Measurements from ENCODE around the gene ACER2.

ACER2 gene

DNA sequence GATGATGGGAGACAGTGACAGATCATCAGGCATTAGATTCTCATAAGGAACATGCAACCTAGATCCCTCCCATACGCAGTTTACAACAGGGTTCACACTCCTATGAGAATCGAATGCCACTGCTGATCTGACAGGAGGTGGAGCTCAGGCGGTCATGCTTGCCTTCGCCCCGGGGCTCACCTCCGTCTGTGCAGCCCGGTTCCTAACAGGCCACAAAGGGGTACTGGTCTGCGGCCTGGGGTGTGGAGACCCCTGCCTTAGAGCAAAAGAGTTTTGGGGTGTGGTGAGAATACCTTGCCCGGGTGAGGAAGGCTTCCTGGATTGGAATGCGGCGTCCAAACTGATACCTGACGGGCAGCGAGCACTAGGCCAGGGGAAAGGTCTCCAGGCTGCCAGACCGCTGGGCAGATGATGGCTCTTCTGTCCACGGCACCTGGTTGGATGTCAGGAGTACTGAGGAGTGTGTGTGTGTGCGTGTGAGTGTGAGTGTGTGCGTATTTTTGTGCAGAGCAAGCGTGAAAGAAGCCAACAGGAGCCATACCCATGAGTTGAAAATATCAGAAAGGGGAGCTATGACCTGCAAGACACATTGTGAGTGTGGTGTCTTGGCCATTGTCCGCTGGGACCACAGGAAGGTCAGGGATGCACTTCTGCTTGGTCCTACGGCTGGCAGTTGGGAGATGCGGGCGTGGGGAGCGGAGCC is 55.4 kb downstream of the ACER2 start:
- TF ChIP-seq, protein P1, sequence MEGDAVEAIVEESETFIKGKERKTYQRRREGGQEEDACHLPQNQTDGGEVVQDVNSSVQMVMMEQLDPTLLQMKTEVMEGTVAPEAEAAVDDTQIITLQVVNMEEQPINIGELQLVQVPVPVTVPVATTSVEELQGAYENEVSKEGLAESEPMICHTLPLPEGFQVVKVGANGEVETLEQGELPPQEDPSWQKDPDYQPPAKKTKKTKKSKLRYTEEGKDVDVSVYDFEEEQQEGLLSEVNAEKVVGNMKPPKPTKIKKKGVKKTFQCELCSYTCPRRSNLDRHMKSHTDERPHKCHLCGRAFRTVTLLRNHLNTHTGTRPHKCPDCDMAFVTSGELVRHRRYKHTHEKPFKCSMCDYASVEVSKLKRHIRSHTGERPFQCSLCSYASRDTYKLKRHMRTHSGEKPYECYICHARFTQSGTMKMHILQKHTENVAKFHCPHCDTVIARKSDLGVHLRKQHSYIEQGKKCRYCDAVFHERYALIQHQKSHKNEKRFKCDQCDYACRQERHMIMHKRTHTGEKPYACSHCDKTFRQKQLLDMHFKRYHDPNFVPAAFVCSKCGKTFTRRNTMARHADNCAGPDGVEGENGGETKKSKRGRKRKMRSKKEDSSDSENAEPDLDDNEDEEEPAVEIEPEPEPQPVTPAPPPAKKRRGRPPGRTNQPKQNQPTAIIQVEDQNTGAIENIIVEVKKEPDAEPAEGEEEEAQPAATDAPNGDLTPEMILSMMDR (conservative IDR thresholded peaks at IDR 0.05; ENCODE audit: low read depth, low read length) = no peak
- DNase-seq (ENCODE audit: low read depth) = no peak
- H3K4me3 ChIP-seq (ENCODE audit: low read length) = peak overlapping the region; percentile 0

DNA sequence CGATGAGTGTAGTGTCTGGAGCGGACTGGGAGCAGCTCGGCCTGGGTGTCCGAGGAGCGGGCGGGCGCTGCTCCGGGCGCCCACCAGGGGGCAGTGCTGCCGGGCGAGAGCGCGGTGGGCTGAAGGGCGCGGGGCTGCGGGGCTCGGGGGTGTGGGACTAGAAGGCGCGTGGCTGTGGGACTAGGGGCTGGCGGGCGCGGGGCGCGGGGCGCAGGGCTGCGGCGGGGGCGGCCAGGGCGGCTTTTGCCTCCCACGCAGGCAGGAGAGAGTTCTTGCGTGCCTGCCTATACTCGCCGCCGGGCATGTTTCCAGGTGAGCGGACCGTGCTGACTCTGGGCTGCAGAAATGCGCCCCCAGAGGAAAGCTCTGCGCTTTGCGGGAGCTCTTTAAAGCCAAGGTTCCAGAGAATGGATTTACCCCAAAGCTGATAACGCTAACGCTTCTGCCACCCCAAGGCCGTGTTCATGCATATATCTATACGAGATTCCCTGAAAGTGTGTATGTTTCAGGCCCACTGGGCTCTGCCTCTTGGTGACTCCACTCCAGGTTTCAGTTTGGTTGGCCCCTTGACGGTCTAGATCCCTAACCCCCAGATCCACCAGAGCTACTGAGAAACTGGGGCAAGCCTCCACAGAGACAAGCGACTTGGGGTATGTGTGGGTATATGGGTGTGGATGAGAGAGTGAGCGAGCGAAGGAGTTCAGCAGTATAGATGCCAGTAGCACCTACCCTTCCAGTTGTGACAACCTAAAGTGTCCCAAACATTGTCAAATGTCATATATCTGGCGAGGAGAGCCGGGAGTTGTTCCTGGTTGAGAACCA is 56.2 kb downstream of the ACER2 start:
- peak overlapping the region; percentile 32 for H3K4me3 ChIP-seq (ENCODE audit: low read length)
- TF ChIP-seq, protein P1 (conservative IDR thresholded peaks at IDR 0.05; ENCODE audit: low read depth, low read length) = peak; percentile 65
- DNase-seq (ENCODE audit: low read depth) = peak; percentile 52

DNA sequence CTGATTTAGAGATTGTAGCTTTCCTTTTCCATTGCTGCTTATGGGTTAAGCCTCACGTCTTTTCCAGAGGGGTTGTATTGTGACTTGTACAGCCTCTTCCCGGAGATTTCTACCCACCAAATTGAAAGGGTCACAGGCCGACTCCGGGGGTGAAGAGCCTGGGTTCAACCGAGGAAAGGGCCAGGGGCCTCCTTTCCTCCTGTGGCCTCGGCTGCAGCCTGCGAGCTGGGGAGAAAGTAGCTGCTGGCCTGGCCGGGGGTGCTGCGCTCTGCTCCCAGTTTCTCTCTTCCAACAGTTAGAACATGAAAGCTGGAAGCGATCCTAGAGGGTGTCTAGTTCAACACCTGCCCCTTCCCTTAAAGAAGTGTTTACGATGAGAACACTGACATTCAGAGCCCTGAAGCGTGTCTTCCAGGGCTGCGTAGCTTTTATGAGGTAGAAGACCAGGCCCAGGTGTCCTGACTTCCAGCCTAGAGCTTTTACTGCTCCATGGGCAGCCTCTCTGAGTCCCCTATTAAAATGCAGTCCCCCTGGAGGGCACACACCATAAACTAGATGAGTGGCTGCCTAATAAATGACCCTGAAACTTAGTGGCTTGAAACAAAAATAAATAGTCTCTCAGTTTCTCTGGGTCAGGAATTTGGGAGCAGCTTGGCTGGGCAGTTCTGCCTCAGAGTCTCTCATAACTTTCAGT is 56.9 kb downstream of the ACER2 start:
- DNase-seq (ENCODE audit: low read depth) = no peak
- no peak overlapping the region for H3K4me3 ChIP-seq (ENCODE audit: low read length)
- TF ChIP-seq, protein P1 (conservative IDR thresholded peaks at IDR 0.05; ENCODE audit: low read depth, low read length) = no peak

DNA sequence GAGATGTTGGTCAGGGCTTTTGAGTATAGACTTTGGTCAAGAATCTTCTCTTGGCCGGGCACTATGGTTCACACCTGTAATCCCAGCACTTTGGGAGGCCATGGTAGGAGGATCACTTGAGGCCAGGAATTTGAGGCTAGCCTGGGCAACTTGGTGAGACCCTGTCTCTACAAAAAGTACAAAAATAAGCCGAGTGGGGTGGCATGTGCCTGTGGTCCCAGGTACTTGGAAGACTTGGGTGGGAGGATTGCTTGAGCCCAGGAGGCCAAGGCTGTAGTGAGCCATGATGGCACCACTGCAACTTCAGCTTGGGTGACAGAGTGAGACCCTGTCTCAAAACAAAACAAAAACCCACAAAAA is 57.5 kb downstream of the ACER2 start:
- TF ChIP-seq, protein P1 (conservative IDR thresholded peaks at IDR 0.05; ENCODE audit: low read depth, low read length) = no peak
- DNase-seq (ENCODE audit: low read depth) = no peak

DNA sequence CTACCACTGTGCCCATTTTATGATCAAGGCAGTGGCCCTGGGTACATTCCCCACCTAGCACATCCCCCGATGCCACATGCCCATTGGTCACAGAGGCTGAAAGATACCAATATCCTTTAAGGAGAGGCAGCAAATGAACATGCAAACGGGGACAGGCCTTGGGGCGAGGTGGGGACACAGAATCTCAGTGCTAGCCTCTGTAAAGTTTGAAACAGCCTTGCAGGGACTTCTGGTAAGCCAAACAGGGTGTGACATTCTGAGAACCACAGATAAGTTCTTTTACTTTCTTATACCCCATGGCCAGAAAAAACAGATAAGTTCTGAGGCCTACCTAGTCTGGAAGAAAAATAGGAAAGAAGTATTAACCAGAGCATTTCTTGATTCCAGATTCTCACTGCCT is 60.5 kb downstream of the ACER2 start:
- DNase-seq (ENCODE audit: low read depth) = no peak
- H3K4me3 ChIP-seq (ENCODE audit: low read length) = no peak overlapping the region
- TF ChIP-seq, protein P1 (conservative IDR thresholded peaks at IDR 0.05; ENCODE audit: low read depth, low read length) = no peak

More for the DNA sequence above, 57.5 kb downstream of the ACER2 start:
- H3K4me3 ChIP-seq (ENCODE audit: low read length) = no peak overlapping the region

DNA sequence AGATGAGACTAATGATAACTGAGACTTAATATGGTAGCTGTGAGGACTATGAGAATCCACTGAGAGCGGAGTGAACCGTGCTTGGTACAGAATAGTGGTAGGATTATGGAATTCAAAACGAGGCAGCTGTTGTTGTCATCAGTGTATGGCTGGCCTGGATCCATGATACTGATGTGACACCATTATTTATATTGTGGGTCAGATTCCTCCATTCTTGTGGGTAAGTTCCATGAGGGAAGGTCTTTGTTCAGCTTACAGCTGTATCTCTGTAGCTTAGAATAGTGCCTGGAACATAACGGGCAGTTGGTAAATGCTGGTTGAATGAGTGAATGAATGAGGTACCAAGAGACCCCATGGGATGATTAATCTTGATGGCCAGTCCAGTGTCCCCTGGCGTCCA is 61.8 kb downstream of the ACER2 start:
- DNase-seq (ENCODE audit: low read depth) = no peak
- TF ChIP-seq, protein P1 (conservative IDR thresholded peaks at IDR 0.05; ENCODE audit: low read depth, low read length) = no peak

More for the DNA sequence above, 61.8 kb downstream of the ACER2 start:
- no peak overlapping the region for H3K4me3 ChIP-seq (ENCODE audit: low read length)

Data from retinal pigment epithelial cell (primary cell).